ENCODE data around the gene CFB.

DNA sequence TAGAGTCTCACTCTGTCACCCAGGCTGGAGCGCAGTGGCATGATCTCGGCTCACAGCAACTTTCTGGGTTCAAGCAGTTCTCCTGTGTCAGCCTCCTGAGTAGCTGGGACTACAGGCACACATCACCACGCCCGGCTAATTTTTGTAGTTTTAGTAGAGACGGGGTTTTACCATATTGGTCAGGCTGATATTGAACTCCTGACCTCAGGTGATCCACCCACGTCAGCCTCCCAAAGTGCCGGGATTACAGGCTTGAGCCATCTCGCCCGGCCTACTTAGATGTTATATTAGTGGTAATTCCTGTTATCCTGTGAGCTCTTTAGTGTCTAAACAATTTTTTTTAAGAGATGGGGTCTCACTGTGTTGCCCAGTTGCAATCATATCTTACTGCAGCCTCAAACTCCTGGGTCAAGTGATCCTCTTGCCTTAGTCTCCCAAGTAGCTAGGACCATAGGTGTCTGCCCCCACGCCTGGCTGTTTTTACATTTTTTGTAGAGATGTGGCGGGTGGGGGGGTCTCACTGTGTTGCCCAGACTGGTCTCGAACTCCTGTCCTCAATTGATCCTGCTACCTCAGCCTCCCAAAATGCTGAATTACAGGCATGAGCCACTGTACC, 32.0 kb downstream of the CFB start:
- TF ChIP-seq, protein P1, sequence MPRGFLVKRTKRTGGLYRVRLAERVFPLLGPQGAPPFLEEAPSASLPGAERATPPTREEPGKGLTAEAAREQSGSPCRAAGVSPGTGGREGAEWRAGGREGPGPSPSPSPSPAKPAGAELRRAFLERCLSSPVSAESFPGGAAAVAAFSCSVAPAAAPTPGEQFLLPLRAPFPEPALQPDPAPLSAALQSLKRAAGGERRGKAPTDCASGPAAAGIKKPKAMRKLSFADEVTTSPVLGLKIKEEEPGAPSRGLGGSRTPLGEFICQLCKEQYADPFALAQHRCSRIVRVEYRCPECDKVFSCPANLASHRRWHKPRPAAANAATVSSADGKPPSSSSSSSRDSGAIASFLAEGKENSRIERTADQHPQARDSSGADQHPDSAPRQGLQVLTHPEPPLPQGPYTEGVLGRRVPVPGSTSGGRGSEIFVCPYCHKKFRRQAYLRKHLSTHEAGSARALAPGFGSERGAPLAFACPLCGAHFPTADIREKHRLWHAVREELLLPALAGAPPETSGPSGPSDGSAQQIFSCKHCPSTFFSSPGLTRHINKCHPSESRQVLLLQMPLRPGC (tag by site-specific recombination; IDR thresholded peaks at IDR 0.05): no peak
- TF ChIP-seq ZNF843 (tag by site-specific recombination; IDR thresholded peaks at IDR 0.05): no peak
- no peak for TF ChIP-seq GLIS1 (tag by site-specific recombination; IDR thresholded peaks at IDR 0.05)
- TF ChIP-seq, protein P2, sequence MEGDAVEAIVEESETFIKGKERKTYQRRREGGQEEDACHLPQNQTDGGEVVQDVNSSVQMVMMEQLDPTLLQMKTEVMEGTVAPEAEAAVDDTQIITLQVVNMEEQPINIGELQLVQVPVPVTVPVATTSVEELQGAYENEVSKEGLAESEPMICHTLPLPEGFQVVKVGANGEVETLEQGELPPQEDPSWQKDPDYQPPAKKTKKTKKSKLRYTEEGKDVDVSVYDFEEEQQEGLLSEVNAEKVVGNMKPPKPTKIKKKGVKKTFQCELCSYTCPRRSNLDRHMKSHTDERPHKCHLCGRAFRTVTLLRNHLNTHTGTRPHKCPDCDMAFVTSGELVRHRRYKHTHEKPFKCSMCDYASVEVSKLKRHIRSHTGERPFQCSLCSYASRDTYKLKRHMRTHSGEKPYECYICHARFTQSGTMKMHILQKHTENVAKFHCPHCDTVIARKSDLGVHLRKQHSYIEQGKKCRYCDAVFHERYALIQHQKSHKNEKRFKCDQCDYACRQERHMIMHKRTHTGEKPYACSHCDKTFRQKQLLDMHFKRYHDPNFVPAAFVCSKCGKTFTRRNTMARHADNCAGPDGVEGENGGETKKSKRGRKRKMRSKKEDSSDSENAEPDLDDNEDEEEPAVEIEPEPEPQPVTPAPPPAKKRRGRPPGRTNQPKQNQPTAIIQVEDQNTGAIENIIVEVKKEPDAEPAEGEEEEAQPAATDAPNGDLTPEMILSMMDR (tag by site-specific recombination; IDR thresholded peaks at IDR 0.05): no peak
- TF ChIP-seq ZBTB8A (tag by site-specific recombination; IDR thresholded peaks at IDR 0.05): no peak
- TF ChIP-seq, protein P3, sequence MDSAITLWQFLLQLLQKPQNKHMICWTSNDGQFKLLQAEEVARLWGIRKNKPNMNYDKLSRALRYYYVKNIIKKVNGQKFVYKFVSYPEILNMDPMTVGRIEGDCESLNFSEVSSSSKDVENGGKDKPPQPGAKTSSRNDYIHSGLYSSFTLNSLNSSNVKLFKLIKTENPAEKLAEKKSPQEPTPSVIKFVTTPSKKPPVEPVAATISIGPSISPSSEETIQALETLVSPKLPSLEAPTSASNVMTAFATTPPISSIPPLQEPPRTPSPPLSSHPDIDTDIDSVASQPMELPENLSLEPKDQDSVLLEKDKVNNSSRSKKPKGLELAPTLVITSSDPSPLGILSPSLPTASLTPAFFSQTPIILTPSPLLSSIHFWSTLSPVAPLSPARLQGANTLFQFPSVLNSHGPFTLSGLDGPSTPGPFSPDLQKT (IDR thresholded peaks at IDR 0.05; ENCODE audit: borderline replicate concordance, low read depth, low read length): no peak
- no peak for TF ChIP-seq KLF16 (tag by site-specific recombination; IDR thresholded peaks at IDR 0.05)
- no peak for TF ChIP-seq SP2 (tag by site-specific recombination; IDR thresholded peaks at IDR 0.05)
- TF ChIP-seq, protein P4, sequence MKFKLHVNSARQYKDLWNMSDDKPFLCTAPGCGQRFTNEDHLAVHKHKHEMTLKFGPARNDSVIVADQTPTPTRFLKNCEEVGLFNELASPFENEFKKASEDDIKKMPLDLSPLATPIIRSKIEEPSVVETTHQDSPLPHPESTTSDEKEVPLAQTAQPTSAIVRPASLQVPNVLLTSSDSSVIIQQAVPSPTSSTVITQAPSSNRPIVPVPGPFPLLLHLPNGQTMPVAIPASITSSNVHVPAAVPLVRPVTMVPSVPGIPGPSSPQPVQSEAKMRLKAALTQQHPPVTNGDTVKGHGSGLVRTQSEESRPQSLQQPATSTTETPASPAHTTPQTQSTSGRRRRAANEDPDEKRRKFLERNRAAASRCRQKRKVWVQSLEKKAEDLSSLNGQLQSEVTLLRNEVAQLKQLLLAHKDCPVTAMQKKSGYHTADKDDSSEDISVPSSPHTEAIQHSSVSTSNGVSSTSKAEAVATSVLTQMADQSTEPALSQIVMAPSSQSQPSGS (tag by site-specific recombination; IDR thresholded peaks at IDR 0.05; ENCODE audit: low read depth): no peak
- no peak for TF ChIP-seq ZBTB7A (tag by site-specific recombination; IDR thresholded peaks at IDR 0.05; ENCODE audit: low read depth)
- no peak for TF ChIP-seq ZBTB48 (tag by site-specific recombination; IDR thresholded peaks at IDR 0.05)
- no peak for TF ChIP-seq BCL11B (tag by site-specific recombination; IDR thresholded peaks at IDR 0.05; ENCODE audit: low read depth)
- TF ChIP-seq ZNF558 (tag by site-specific recombination; IDR thresholded peaks at IDR 0.05): no peak

Measured in HEK293 (cell line).